ENCODE data around the gene ADAMTS14. TPM values are rescaled to one million over a fixed set of nuclear protein-coding genes. Genes with fewer than 3 reads are reported as not detected.

ADAMTS14 gene
- total RNA-seq, 1 experiment from 2014 or later = not detected

- H3K36me3 Mint-ChIP-seq (ENCODE audit: insufficient read depth, unreplicated experiment) = no peaks in the 10 kb centered on the region
- H3K27me3 ChIP-seq (replicated peaks; ENCODE audit: control insufficient read depth, insufficient read depth, low read length) = no peaks in the 10 kb centered on the region
- H3K9me3 Mint-ChIP-seq (ENCODE audit: unreplicated experiment) = no peaks in the 10 kb centered on the region
- intact Hi-C loops (cut with micrococcal nuclease; ENCODE audit: unreplicated experiment) = loop anchor here (10.0 kb wide), 1 partner anchor 317 kb away; no protein-coding TSS in a partner anchor
- no peaks in the 10 kb centered on the region for H3K27me3 Mint-ChIP-seq (ENCODE audit: insufficient read depth, unreplicated experiment)
- CTCF ChIA-PET = no interaction called here
- H3K4me1 ChIP-seq = 0 out of 2 replicates have a peak, but pooled peaks cover 5% of the 10 kb centered on the region
- no peak for DNase-seq
- H3K27ac Mint-ChIP-seq (ENCODE audit: unreplicated experiment) = no peak overlapping the region
- peaks cover 5% of the 10 kb centered on the region for H3K4me1 Mint-ChIP-seq (ENCODE audit: low read depth, unreplicated experiment)
- BruUV-seq (replicated peaks) = no TSS peak
- POLR2A ChIA-PET = no interaction called here
- H3K4me3 Mint-ChIP-seq (ENCODE audit: unreplicated experiment) = no peak overlapping the region
- H3K9me3 ChIP-seq = no peaks in the 10 kb centered on the region
- TF ChIP-seq, protein P1, sequence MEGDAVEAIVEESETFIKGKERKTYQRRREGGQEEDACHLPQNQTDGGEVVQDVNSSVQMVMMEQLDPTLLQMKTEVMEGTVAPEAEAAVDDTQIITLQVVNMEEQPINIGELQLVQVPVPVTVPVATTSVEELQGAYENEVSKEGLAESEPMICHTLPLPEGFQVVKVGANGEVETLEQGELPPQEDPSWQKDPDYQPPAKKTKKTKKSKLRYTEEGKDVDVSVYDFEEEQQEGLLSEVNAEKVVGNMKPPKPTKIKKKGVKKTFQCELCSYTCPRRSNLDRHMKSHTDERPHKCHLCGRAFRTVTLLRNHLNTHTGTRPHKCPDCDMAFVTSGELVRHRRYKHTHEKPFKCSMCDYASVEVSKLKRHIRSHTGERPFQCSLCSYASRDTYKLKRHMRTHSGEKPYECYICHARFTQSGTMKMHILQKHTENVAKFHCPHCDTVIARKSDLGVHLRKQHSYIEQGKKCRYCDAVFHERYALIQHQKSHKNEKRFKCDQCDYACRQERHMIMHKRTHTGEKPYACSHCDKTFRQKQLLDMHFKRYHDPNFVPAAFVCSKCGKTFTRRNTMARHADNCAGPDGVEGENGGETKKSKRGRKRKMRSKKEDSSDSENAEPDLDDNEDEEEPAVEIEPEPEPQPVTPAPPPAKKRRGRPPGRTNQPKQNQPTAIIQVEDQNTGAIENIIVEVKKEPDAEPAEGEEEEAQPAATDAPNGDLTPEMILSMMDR (IDR thresholded peaks at IDR 0.05; ENCODE audit: insufficient read depth in 1 of 2, low read depth in 1 of 2, low read length in 1 of 2, severe bottlenecking in 1 of 2, unreplicated experiment in 1 of 2) = no peak
- no peak overlapping the region for H3K4me3 ChIP-seq (ENCODE audit: low read depth, low read length)
- H3K36me3 ChIP-seq (ENCODE audit: control insufficient read depth, insufficient read depth, low read length) = no peaks in the 10 kb centered on the region
Observed at GRCh38 chr10:70751356-70751755, 79.0 kb downstream of the ADAMTS14 start.

- TF ChIP-seq, protein P1 (IDR thresholded peaks at IDR 0.05; ENCODE audit: insufficient read depth in 1 of 2, low read depth in 1 of 2, low read length in 1 of 2, severe bottlenecking in 1 of 2, unreplicated experiment in 1 of 2) = no peak
- Mint-ChIP-seq H3K9me3 (ENCODE audit: unreplicated experiment) (no peaks in the 10 kb centered on the region), H3K36me3 (ENCODE audit: insufficient read depth, unreplicated experiment) (no peaks in the 10 kb centered on the region), H3K4me1 (ENCODE audit: low read depth, unreplicated experiment) (peaks cover 5% of the 10 kb centered on the region), H3K27ac (ENCODE audit: unreplicated experiment) (no peak overlapping the region), H3K4me3 (ENCODE audit: unreplicated experiment) (no peak overlapping the region), H3K27me3 (ENCODE audit: insufficient read depth, unreplicated experiment) (no peaks in the 10 kb centered on the region)
- no peaks in the 10 kb centered on the region for H3K9me3 ChIP-seq
- BruUV-seq (replicated peaks) = no TSS peak
- H3K4me1 ChIP-seq = 0 out of 2 replicates have a peak, but pooled peaks cover 5% of the 10 kb centered on the region
- POLR2A ChIA-PET = no interaction called here
- no peak for DNase-seq
- CTCF ChIA-PET = no interaction called here
- H3K4me3 ChIP-seq (ENCODE audit: low read depth, low read length) = no peak overlapping the region
- H3K36me3 ChIP-seq (ENCODE audit: control insufficient read depth, insufficient read depth, low read length) = no peaks in the 10 kb centered on the region
- no peaks in the 10 kb centered on the region for H3K27me3 ChIP-seq (replicated peaks; ENCODE audit: control insufficient read depth, insufficient read depth, low read length)
- intact Hi-C loops (cut with micrococcal nuclease; ENCODE audit: unreplicated experiment) = loop anchor here (10.0 kb wide), 1 partner anchor 317 kb away; no protein-coding TSS in a partner anchor
Observed at GRCh38 chr10:70751991-70752390, 79.7 kb downstream of the ADAMTS14 start.

GRCh38 chr10:70752571-70752970, 80.3 kb downstream of the ADAMTS14 start:
- ChIA-PET CTCF (interaction anchor here (1.4 kb wide), 1 partner anchor 193 kb away, joined by 4 read pairs; no protein-coding TSS in a partner anchor), POLR2A (no interaction called here)
- Histone ChIP-seq H3K9me3 (no peaks in the 10 kb centered on the region), H3K27me3 (replicated peaks; ENCODE audit: control insufficient read depth, insufficient read depth, low read length) (no peaks in the 10 kb centered on the region), H3K4me3 (ENCODE audit: low read depth, low read length) (no peak overlapping the region), H3K36me3 (ENCODE audit: control insufficient read depth, insufficient read depth, low read length) (no peaks in the 10 kb centered on the region), H3K4me1 (0 out of 2 replicates have a peak, but pooled peaks cover 5% of the 10 kb centered on the region)
- H3K9me3 Mint-ChIP-seq (ENCODE audit: unreplicated experiment) = no peaks in the 10 kb centered on the region
- TF ChIP-seq, protein P1 (IDR thresholded peaks at IDR 0.05; ENCODE audit: insufficient read depth in 1 of 2, low read depth in 1 of 2, low read length in 1 of 2, severe bottlenecking in 1 of 2, unreplicated experiment in 1 of 2) = no peak
- H3K4me1 Mint-ChIP-seq (ENCODE audit: low read depth, unreplicated experiment) = peaks cover 5% of the 10 kb centered on the region
- H3K36me3 Mint-ChIP-seq (ENCODE audit: insufficient read depth, unreplicated experiment) = no peaks in the 10 kb centered on the region
- BruUV-seq (replicated peaks) = no TSS peak
- H3K27ac Mint-ChIP-seq (ENCODE audit: unreplicated experiment) = no peak overlapping the region
- DNase-seq = no peak
- H3K27me3 Mint-ChIP-seq (ENCODE audit: insufficient read depth, unreplicated experiment) = no peaks in the 10 kb centered on the region
- H3K4me3 Mint-ChIP-seq (ENCODE audit: unreplicated experiment) = no peak overlapping the region
- intact Hi-C loops (cut with micrococcal nuclease; ENCODE audit: unreplicated experiment) = loop anchor here (10.0 kb wide), 1 partner anchor 318 kb away; no protein-coding TSS in a partner anchor

Measured in Caco-2 (cell line).